ENCODE results near the gene TNRC6A. TPM values are rescaled to one million over a fixed set of nuclear protein-coding genes. Genes with fewer than 3 reads are reported as not detected.

TNRC6A gene
- total and polyA plus RNA-seq, 2 of the 13 experiments (the other 11 are each of a cell fraction or from before 2014, with no cell fraction given) = 30.9 to 43.6 TPM

DNA sequence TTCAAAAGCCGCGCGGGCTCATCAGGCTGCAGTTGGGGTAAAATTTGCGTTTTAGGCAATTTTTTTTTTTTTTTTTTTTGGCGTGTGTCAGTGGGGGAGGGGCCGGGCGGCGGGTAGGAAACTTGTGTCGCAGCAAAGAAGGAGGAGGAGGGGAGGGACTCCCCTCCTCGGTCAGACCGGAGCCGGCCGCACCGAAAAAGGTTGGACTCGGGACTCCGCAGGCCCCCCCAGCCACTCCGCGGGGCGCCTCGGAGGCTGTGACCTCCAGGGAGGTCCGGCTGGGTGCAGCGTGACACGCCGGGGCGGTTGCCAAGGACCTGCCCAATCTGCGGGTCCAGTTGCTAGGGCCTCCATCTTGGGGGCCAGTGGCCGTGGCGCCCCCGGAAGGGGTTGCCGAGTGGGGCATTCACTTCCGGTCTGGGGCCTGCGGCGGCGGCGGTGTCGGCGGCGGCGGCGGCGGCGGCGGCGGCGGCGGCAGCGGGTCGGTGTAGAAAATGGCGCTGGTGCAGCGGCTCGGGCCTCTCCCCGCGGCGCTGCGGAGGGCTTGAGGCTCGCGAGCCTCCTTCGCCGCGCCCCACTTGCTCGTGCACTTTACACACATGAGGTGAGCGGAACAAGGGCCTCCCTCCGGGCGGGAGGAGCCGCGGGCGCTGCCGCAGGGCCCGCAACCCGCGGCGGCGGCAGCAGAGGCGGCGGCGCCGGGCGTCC is at the start of gene TNRC6A (continued):
- TF ChIP-seq ZNF318 (CRISPR knock-in tag; IDR thresholded peaks at IDR 0.05) = peak; percentile 38; the same call in 1 of the 2 replicates
- TF ChIP-seq RXRB (CRISPR knock-in tag; IDR thresholded peaks at IDR 0.05; ENCODE audit: borderline replicate concordance) = no peak
- TF ChIP-seq, protein P1, sequence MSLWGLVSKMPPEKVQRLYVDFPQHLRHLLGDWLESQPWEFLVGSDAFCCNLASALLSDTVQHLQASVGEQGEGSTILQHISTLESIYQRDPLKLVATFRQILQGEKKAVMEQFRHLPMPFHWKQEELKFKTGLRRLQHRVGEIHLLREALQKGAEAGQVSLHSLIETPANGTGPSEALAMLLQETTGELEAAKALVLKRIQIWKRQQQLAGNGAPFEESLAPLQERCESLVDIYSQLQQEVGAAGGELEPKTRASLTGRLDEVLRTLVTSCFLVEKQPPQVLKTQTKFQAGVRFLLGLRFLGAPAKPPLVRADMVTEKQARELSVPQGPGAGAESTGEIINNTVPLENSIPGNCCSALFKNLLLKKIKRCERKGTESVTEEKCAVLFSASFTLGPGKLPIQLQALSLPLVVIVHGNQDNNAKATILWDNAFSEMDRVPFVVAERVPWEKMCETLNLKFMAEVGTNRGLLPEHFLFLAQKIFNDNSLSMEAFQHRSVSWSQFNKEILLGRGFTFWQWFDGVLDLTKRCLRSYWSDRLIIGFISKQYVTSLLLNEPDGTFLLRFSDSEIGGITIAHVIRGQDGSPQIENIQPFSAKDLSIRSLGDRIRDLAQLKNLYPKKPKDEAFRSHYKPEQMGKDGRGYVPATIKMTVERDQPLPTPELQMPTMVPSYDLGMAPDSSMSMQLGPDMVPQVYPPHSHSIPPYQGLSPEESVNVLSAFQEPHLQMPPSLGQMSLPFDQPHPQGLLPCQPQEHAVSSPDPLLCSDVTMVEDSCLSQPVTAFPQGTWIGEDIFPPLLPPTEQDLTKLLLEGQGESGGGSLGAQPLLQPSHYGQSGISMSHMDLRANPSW (CRISPR knock-in tag; IDR thresholded peaks at IDR 0.05; ENCODE audit: borderline replicate concordance) = no peak
- 0 out of 2 replicates have a peak, but pooled peaks have one; percentile 56 for TF ChIP-seq CREB3 (CRISPR knock-in tag; IDR thresholded peaks at IDR 0.05)
- TF ChIP-seq, protein P2, sequence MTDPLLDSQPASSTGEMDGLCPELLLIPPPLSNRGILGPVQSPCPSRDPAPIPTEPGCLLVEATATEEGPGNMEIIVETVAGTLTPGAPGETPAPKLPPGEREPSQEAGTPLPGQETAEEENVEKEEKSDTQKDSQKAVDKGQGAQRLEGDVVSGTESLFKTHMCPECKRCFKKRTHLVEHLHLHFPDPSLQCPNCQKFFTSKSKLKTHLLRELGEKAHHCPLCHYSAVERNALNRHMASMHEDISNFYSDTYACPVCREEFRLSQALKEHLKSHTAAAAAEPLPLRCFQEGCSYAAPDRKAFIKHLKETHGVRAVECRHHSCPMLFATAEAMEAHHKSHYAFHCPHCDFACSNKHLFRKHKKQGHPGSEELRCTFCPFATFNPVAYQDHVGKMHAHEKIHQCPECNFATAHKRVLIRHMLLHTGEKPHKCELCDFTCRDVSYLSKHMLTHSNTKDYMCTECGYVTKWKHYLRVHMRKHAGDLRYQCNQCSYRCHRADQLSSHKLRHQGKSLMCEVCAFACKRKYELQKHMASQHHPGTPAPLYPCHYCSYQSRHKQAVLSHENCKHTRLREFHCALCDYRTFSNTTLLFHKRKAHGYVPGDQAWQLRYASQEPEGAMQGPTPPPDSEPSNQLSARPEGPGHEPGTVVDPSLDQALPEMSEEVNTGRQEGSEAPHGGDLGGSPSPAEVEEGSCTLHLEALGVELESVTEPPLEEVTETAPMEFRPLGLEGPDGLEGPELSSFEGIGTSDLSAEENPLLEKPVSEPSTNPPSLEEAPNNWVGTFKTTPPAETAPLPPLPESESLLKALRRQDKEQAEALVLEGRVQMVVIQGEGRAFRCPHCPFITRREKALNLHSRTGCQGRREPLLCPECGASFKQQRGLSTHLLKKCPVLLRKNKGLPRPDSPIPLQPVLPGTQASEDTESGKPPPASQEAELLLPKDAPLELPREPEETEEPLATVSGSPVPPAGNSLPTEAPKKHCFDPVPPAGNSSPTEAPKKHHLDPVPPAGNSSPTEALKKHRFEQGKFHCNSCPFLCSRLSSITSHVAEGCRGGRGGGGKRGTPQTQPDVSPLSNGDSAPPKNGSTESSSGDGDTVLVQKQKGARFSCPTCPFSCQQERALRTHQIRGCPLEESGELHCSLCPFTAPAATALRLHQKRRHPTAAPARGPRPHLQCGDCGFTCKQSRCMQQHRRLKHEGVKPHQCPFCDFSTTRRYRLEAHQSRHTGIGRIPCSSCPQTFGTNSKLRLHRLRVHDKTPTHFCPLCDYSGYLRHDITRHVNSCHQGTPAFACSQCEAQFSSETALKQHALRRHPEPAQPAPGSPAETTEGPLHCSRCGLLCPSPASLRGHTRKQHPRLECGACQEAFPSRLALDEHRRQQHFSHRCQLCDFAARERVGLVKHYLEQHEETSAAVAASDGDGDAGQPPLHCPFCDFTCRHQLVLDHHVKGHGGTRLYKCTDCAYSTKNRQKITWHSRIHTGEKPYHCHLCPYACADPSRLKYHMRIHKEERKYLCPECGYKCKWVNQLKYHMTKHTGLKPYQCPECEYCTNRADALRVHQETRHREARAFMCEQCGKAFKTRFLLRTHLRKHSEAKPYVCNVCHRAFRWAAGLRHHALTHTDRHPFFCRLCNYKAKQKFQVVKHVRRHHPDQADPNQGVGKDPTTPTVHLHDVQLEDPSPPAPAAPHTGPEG (CRISPR knock-in tag; IDR thresholded peaks at IDR 0.05) = peak; percentile 55; the same call in 1 of the 2 replicates
- TF ChIP-seq, protein P3, sequence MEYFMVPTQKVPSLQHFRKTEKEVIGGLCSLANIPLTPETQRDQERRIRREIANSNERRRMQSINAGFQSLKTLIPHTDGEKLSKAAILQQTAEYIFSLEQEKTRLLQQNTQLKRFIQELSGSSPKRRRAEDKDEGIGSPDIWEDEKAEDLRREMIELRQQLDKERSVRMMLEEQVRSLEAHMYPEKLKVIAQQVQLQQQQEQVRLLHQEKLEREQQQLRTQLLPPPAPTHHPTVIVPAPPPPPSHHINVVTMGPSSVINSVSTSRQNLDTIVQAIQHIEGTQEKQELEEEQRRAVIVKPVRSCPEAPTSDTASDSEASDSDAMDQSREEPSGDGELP (IDR thresholded peaks at IDR 0.05; ENCODE audit: borderline replicate concordance, low read depth) = peak; percentile 31; the same call in 1 of the 2 replicates
- no peak for TF ChIP-seq SUZ12 (IDR thresholded peaks at IDR 0.05; ENCODE audit: low read depth, low read length)
